Measurements from ENCODE around the gene NSD2. TPM values are rescaled to one million over a fixed set of nuclear protein-coding genes. Genes with fewer than 3 reads are reported as not detected.

NSD2 gene
- total and polyA plus RNA-seq, 12 donors, result 11.1 to 187 (median 25.2) TPM

DNA sequence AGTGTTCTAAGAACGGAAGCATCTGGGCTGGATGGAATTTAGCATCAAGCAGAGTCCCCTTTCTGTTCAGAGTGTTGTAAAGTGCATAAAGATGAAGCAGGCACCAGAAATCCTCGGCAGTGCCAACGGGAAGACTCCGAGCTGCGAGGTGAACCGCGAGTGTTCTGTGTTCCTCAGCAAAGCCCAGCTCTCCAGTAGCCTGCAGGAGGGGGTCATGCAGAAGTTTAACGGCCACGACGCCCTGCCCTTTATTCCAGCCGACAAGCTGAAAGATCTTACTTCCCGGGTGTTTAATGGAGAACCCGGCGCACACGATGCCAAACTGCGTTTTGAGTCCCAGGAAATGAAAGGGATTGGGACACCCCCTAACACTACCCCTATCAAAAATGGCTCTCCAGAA, 29.4 kb downstream of the NSD2 start:
- no peak overlapping the region for H3K4me3 ChIP-seq
- H3K27me3 ChIP-seq, result no peaks in the 10 kb centered on the region
- no peaks in the 10 kb centered on the region for H3K9me3 ChIP-seq (replicated peaks in 1 of 3)
- intact Hi-C loops (cut with DNase I), result loop anchor here (5.0 to 10.0 kb wide), 2 partner anchors 86 to 153 kb away; no protein-coding TSS in a partner anchor
- 88 to 92% (median 89%) methylated on average over 16 of the region's 16 CpGs for WGBS, 4 donors
- H3K4me1 ChIP-seq (replicated peaks in 1 of 2), result no peaks in the 10 kb centered on the region
- TF ChIP-seq, protein P1, sequence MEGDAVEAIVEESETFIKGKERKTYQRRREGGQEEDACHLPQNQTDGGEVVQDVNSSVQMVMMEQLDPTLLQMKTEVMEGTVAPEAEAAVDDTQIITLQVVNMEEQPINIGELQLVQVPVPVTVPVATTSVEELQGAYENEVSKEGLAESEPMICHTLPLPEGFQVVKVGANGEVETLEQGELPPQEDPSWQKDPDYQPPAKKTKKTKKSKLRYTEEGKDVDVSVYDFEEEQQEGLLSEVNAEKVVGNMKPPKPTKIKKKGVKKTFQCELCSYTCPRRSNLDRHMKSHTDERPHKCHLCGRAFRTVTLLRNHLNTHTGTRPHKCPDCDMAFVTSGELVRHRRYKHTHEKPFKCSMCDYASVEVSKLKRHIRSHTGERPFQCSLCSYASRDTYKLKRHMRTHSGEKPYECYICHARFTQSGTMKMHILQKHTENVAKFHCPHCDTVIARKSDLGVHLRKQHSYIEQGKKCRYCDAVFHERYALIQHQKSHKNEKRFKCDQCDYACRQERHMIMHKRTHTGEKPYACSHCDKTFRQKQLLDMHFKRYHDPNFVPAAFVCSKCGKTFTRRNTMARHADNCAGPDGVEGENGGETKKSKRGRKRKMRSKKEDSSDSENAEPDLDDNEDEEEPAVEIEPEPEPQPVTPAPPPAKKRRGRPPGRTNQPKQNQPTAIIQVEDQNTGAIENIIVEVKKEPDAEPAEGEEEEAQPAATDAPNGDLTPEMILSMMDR (IDR thresholded peaks at IDR 0.05), result no peak
- no peak for TF ChIP-seq POLR2A (IDR thresholded peaks at IDR 0.05)
- H3K27ac ChIP-seq, result no peak overlapping the region
- DNase-seq, result no peak
- H3K36me3 ChIP-seq (replicated peaks in 1 of 2), result peaks cover 0 to 12% of the 10 kb centered on the region in 2 donors

DNA sequence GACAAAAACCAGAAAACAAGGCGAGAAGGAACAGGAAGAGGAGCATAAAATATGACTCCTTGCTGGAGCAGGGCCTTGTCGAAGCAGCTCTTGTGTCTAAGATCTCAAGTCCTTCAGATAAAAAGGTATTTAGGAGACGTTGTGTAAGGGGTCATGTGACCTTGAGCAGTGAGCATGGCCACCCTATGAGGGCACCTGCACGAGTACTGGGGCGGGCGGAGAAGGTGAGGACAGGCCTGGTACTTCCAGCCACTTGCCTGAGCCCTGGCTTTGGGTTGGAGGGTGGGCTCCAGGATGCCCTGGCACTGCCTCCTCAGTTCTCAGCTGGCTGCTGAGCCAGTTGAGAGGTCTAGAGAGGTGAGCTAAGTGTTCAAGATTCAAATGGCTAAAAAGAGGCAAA, 29.9 kb downstream of the NSD2 start:
- no peak for DNase-seq
- H3K27ac ChIP-seq, result no peak overlapping the region
- intact Hi-C loops (cut with DNase I), result loop anchor here (5.0 to 10.0 kb wide), 2 partner anchors 86 to 154 kb away; no protein-coding TSS in a partner anchor
- H3K4me3 ChIP-seq, result no peak overlapping the region
- no peaks in the 10 kb centered on the region for H3K4me1 ChIP-seq (replicated peaks in 1 of 2)
- TF ChIP-seq POLR2A (IDR thresholded peaks at IDR 0.05), result no peak
- TF ChIP-seq, protein P1 (IDR thresholded peaks at IDR 0.05), result no peak
- WGBS, 4 donors, result 73 to 90% (median 78%) methylated on average over 6 of the region's 6 CpGs
- no peaks in the 10 kb centered on the region for H3K9me3 ChIP-seq (replicated peaks in 1 of 3)
- H3K27me3 ChIP-seq, result no peaks in the 10 kb centered on the region
- peaks cover 0 to 12% of the 10 kb centered on the region in 2 donors for H3K36me3 ChIP-seq (replicated peaks in 1 of 2)

DNA sequence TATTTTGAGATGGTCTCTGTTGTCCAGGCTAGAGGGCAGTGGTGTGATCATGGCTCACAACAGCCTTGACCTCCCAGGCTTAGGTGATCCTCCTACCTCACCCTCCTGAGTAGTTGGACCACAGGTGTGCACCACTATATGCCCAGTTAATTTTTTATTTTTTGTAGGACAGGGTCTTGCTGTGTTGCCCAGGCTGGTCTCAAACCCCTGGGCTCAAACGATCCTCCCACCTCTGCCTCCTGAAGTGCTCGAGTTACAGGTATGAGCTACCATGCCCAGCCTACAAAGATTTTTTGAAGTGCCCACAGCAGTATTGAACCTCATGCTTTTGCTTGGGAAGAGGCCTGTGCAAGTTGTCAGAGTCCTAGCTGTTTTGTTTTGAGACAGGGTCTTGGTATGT, 31.1 kb downstream of the NSD2 start:
- Histone ChIP-seq H3K27ac (no peak overlapping the region), H3K27me3 (no peaks in the 10 kb centered on the region), H3K9me3 (replicated peaks in 1 of 3) (no peaks in the 10 kb centered on the region), H3K36me3 (replicated peaks in 1 of 2) (peaks cover 0 to 12% of the 10 kb centered on the region in 2 donors), H3K4me3 (no peak overlapping the region), H3K4me1 (replicated peaks in 1 of 2) (no peaks in the 10 kb centered on the region)
- intact Hi-C loops (cut with DNase I), result loop anchor here (5.0 to 10.0 kb wide), 2 partner anchors 87 to 155 kb away; no protein-coding TSS in a partner anchor
- WGBS, 4 donors, result 93 to 100% (median 96%) methylated on average over 2 of the region's 2 CpGs
- DNase-seq, result no peak
- TF ChIP-seq, protein P1 (IDR thresholded peaks at IDR 0.05), result no peak
- no peak for TF ChIP-seq POLR2A (IDR thresholded peaks at IDR 0.05)

DNA sequence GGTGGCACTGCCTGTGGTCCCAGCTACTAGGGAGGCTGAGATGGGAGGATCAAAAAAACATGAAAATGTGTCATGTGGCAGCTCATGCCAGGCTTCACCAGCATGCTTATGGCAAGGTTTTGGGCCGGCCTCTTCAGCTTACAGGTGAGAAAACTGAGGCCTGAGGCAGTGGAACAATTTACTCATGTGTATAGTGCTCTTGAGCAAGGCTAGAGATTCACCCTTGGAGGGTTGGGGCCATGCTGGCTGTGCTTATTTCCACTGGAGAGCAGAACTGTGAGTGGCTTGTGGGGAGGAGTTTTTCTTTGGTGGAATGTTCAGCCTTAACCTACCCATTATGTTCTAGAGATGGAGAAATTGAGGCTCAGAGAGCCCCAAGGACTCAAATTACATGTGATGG, 31.8 kb downstream of the NSD2 start:
- TF ChIP-seq, protein P1 (IDR thresholded peaks at IDR 0.05), result no peak
- no peak for TF ChIP-seq POLR2A (IDR thresholded peaks at IDR 0.05)
- Histone ChIP-seq H3K27me3 (no peaks in the 10 kb centered on the region), H3K36me3 (replicated peaks in 1 of 2) (peaks cover 0 to 12% of the 10 kb centered on the region in 2 donors), H3K4me3 (no peak overlapping the region), H3K9me3 (replicated peaks in 1 of 3) (no peaks in the 10 kb centered on the region), H3K27ac (no peak overlapping the region), H3K4me1 (replicated peaks in 1 of 2) (no peaks in the 10 kb centered on the region)
- intact Hi-C loops (cut with DNase I), result loop anchor here (5.0 to 10.0 kb wide), 2 partner anchors 88 to 156 kb away; no protein-coding TSS in a partner anchor
- no peak for DNase-seq
- 93 to 97% (median 96%) methylated on average over 1 of the region's 1 CpG for WGBS, 4 donors
